ENCODE data around the gene DRAXIN.

- no peak for TF ChIP-seq POLR2A (IDR thresholded peaks at IDR 0.05)
- no peak for TF ChIP-seq CTCF (IDR thresholded peaks at IDR 0.05)
- TF ChIP-seq EP300 (IDR thresholded peaks at IDR 0.05; ENCODE audit: low read depth): no peak
These were observed 39.2 kb upstream of the DRAXIN start for GRCh38 chr1:11652203-11652780.
